GM12892 (cell line): ENCODE results near the gene TMEM94.

ENCODE experiments used
- POLR2A ChIP-seq: IDR thresholded peaks from 2 replicates; pipeline ENCODE4 v1.6.1; 2011; ENCODE audit warnings: low read depth, low read length, control low read depth
- POLR2AphosphoS5 ChIP-seq: IDR thresholded peaks from 2 replicates; pipeline ENCODE4 v1.6.1; 2011; ENCODE audit warnings: low read depth, low read length, control low read depth
- TAF1 ChIP-seq: IDR thresholded peaks from 2 replicates; pipeline ENCODE4 v1.6.1; 2011; ENCODE audit warnings: low read depth, mild to moderate bottlenecking, control low read depth, low read length, borderline replicate concordance

DNA sequence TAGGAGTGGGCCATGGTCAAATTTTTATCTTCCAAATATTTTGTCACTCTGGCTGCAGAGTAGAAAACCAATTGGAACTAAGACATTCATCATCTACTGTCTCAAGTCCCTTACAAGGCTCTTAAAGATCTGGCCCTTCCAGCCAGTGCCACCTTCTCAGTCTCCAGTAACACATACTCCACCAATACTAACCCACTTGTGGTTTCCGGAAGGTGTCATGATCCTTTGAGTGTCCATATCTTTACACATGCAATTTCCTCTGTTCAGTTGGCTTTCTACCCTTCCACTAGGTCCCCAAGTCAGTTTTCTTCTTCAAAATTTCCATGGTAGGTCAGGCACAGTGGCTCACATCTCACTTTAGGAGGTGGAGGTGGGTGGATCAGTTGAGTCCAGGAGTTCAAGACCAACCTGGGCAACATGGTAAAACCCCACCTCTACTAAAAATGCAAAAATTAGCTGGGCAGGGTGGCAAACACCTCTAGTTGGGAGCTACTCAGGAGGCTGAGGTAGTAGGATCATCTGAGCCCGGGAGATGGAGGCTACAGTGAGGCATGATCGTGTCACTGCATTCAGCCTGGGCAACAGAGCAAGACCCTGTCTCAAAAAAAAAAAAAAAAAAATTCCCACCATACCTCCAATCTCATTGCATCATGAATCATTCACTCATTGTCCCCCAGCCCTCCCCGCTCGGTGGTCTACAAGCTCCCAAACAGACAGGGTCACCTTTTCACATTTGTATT, 44.9 kb upstream of the TMEM94 start:
- TF ChIP-seq POLR2A (no peak), POLR2AphosphoS5 (no peak), TAF1 (no peak)
